Neuron (in vitro differentiated cells): Measurements from ENCODE around the gene HOXA7.

Experiments
- H2AFZ ChIP-seq: one replicate; pipeline ENCODE4 v1.6.1; 2013; ENCODE audit warnings: low read depth, mild to moderate bottlenecking, inconsistent platforms, low read length, moderate library complexity
- H3K27me3 ChIP-seq: one replicate; pipeline ENCODE4 v1.6.1; 2013; ENCODE audit warnings: low read length; ENCODE audit not compliant: insufficient read depth
- H3K36me3 ChIP-seq: one replicate; pipeline ENCODE4 v1.6.1; 2013; ENCODE audit warnings: low read length; ENCODE audit not compliant: insufficient read depth
- H3K4me1 ChIP-seq: one replicate; pipeline ENCODE4 v1.6.1; 2013; ENCODE audit warnings: low read length; ENCODE audit not compliant: insufficient read depth
- H3K4me3 ChIP-seq: 2 replicates; pipeline ENCODE4 v1.5.1; 2013; ENCODE audit warnings: mild to moderate bottlenecking, low read length, moderate library complexity
- H3K9me3 ChIP-seq: one replicate; pipeline ENCODE4 v1.6.1; 2013; ENCODE audit warnings: low read length

Gene HOXA7

DNA sequence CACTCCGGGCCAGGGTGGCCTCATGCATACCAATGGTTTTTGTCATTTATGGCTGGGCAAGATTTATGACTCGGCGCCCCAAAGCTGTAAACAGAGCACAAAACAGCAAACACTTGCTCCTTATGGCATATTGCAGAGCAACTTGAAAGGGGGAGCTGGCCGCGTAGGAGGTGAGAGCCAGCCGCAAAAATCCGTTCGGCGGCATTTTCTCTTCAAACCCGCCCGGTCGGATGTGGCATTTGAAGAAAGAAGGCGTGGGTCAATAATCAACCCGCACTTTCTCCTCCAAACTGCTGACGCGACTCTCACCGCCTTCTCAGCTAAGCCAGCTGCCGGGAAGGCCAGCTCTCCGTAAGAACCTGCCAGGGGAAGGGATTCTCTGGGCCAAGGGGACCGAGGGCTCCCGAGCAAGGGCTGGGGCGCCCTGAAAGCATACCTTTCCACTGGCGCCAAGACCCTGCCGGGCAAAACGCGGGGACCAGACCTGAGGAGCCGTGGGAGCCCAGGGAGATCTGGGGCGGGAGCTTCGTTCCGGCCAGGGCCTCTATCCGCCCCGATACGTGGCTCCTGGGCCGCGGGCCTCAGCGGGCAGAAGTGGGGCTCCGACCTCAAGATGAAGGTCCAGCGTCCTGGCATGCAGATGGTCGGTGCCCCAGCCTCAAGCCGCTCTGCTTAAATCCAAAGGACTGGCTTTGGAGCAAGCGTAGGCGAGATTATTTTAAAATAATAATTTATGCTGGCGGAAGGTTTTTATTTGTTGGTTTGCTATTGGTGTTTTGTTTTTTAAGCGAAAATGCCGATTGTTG lies 41.1 kb downstream of the HOXA7 start:
- H3K27me3 ChIP-seq = peaks cover 92% of the 10 kb centered on the region
- H3K9me3 ChIP-seq = peaks cover 2% of the 10 kb centered on the region
- H3K36me3 ChIP-seq = no peaks in the 10 kb centered on the region
- H2AFZ ChIP-seq = no peak overlapping the region
- no peak overlapping the region for H3K4me3 ChIP-seq
- no peaks in the 10 kb centered on the region for H3K4me1 ChIP-seq

DNA sequence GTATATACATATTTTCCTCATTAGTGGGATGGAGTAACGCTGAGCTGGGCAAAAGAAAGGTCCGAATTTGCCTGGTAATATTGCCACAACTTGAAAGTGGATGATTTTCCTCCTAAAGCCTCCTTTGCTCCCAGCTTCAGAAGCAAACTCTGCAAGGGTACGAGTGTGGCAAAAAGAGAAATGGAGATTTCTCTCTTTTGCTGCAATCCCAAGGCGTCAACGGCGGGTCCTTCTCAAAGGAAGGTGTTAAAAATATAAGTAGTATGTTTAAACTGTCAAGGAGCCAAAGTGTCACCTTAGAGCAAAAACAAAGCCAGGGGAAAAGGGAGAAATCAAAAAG lies 41.6 kb downstream of the HOXA7 start:
- H3K36me3 ChIP-seq = no peaks in the 10 kb centered on the region
- H3K4me3 ChIP-seq = no peak overlapping the region
- no peaks in the 10 kb centered on the region for H3K4me1 ChIP-seq
- peaks cover 2% of the 10 kb centered on the region for H3K9me3 ChIP-seq
- no peak overlapping the region for H2AFZ ChIP-seq
- peaks cover 93% of the 10 kb centered on the region for H3K27me3 ChIP-seq

DNA sequence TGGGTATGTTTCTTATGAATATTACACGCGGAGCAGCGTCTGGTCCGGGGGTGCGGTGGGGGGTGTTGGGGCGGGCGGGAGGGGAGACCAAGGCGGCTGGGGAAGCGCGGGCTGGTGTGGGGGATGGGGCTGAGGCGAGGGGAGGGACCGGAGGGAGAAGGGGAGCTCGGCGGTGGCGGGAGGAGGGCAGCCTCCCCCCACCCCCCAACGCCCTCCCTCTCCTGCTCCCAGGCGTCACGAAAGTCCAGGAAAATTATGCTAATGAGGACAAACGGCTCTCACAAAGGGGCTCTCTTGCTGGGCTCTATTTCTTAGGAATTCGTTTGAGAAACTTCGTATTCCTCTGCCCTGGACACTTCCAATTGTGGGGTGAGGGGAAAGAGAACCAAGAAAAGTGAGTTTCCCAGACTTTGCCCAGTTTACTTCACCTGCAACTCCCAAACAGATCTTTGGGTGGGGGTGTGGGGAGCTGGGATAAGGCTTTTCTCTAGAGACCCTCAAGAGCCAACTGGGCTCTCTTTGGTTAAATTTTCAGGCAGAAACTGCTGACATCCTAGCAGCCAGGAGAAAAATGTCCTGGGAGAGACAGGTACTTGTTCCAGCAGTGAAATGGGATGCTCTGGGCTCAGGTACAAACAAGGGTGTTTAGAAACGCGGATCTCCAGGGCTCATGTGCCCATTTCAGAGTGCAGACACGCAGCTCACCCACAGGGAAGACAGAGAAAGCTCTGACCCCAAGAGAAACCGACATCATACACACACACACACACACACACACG lies 42.3 kb downstream of the HOXA7 start:
- Histone ChIP-seq H3K9me3 (peaks cover 2% of the 10 kb centered on the region), H3K36me3 (no peaks in the 10 kb centered on the region), H2AFZ (no peak overlapping the region), H3K4me3 (no peak overlapping the region), H3K4me1 (no peaks in the 10 kb centered on the region), H3K27me3 (peaks cover 93% of the 10 kb centered on the region)

- no peaks in the 10 kb centered on the region for H3K4me1 ChIP-seq
- peak overlapping the region; percentile 54 for H2AFZ ChIP-seq
- peaks cover 95% of the 10 kb centered on the region for H3K27me3 ChIP-seq
- no peaks in the 10 kb centered on the region for H3K36me3 ChIP-seq
- H3K4me3 ChIP-seq = no peak overlapping the region
- peaks cover 2% of the 10 kb centered on the region for H3K9me3 ChIP-seq
Measured at GRCh38 chr7:27112955-27113949, 43.2 kb downstream of the HOXA7 start.

- Histone ChIP-seq H3K36me3 (no peaks in the 10 kb centered on the region), H3K4me3 (no peak overlapping the region), H3K27me3 (peaks cover 95% of the 10 kb centered on the region), H3K4me1 (no peaks in the 10 kb centered on the region), H3K9me3 (peaks cover 2% of the 10 kb centered on the region), H2AFZ (no peak overlapping the region)
Measured at GRCh38 chr7:27112361-27112760, 44.1 kb downstream of the HOXA7 start.

GRCh38 chr7:27111751-27112277 lies 44.7 kb downstream of the HOXA7 start:
- peaks cover 1% of the 10 kb centered on the region for H3K4me1 ChIP-seq
- H3K27me3 ChIP-seq = peaks cover 94% of the 10 kb centered on the region
- peaks cover 2% of the 10 kb centered on the region for H3K9me3 ChIP-seq
- H2AFZ ChIP-seq = no peak overlapping the region
- no peaks in the 10 kb centered on the region for H3K36me3 ChIP-seq
- no peak overlapping the region for H3K4me3 ChIP-seq

- Histone ChIP-seq H3K27me3 (peaks cover 94% of the 10 kb centered on the region), H3K4me1 (peaks cover 5% of the 10 kb centered on the region), H3K4me3 (no peak overlapping the region)
Measured at GRCh38 chr7:27111042-27111750, 45.3 kb downstream of the HOXA7 start.

GRCh38 chr7:27110186-27111031 lies 46.1 kb downstream of the HOXA7 start:
- Histone ChIP-seq H2AFZ (no peak overlapping the region), H3K27me3 (peaks cover 94% of the 10 kb centered on the region), H3K4me3 (no peak overlapping the region), H3K9me3 (peaks cover 2% of the 10 kb centered on the region), H3K4me1 (peaks cover 5% of the 10 kb centered on the region), H3K36me3 (no peaks in the 10 kb centered on the region)

More at GRCh38 chr7:27111042-27111750, 45.3 kb downstream of the HOXA7 start:
- Histone ChIP-seq H2AFZ (no peak overlapping the region), H3K9me3 (peaks cover 2% of the 10 kb centered on the region), H3K36me3 (no peaks in the 10 kb centered on the region)

- no peaks in the 10 kb centered on the region for H3K36me3 ChIP-seq
- no peak overlapping the region for H3K4me3 ChIP-seq
- no peak overlapping the region for H2AFZ ChIP-seq
- H3K9me3 ChIP-seq = peaks cover 2% of the 10 kb centered on the region
- peaks cover 5% of the 10 kb centered on the region for H3K4me1 ChIP-seq
- peaks cover 93% of the 10 kb centered on the region for H3K27me3 ChIP-seq
Measured at GRCh38 chr7:27109466-27110185, 46.8 kb downstream of the HOXA7 start.

DNA sequence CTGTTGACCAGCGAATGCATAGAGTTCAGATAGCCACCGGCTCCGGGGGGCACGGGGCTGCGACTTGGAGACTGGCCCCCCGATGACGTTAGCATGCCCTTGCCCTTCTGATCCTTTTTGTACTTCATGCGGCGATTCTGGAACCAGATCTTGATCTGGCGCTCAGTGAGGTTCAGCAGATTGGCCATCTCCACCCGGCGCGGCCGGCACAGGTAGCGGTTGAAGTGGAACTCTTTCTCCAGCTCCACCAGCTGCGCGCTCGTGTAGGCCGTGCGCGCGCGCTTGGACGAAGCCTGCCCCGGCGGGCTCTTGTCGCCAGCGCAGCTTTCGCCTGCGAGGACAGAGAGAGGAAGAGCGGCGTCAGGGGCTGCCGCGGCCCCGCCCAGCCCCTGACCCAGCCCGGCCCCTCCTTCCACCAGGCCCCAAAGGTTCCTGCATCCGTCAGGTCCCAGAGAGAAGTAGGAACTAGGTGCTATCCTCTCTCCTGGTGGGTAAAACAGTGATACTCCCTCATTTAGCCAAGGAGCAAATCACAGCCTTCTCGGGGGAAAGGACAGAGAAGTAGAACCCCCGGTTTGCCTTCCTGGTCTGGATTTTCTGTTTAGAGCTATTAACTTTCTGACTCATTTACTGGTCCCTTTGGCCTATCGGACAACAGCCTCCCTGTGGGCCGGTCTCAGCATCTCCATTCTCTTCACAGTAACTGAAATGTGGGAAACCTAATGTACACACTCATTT lies 47.9 kb downstream of the HOXA7 start:
- peaks cover 2% of the 10 kb centered on the region for H3K9me3 ChIP-seq
- H2AFZ ChIP-seq = no peak overlapping the region
- H3K4me3 ChIP-seq = no peak overlapping the region
- H3K4me1 ChIP-seq = peaks cover 5% of the 10 kb centered on the region
- H3K36me3 ChIP-seq = no peaks in the 10 kb centered on the region
- peaks cover 97% of the 10 kb centered on the region for H3K27me3 ChIP-seq
